GM21515 (cell line): ENCODE data around the gene CFDP1.

Experiments used
- ATAC-seq: cut with Tn5 transposase; IDR thresholded peaks from one replicate; pipeline ENCODE4 v1.9.1; 2021; ENCODE audit not compliant: unreplicated experiment

Gene CFDP1

DNA sequence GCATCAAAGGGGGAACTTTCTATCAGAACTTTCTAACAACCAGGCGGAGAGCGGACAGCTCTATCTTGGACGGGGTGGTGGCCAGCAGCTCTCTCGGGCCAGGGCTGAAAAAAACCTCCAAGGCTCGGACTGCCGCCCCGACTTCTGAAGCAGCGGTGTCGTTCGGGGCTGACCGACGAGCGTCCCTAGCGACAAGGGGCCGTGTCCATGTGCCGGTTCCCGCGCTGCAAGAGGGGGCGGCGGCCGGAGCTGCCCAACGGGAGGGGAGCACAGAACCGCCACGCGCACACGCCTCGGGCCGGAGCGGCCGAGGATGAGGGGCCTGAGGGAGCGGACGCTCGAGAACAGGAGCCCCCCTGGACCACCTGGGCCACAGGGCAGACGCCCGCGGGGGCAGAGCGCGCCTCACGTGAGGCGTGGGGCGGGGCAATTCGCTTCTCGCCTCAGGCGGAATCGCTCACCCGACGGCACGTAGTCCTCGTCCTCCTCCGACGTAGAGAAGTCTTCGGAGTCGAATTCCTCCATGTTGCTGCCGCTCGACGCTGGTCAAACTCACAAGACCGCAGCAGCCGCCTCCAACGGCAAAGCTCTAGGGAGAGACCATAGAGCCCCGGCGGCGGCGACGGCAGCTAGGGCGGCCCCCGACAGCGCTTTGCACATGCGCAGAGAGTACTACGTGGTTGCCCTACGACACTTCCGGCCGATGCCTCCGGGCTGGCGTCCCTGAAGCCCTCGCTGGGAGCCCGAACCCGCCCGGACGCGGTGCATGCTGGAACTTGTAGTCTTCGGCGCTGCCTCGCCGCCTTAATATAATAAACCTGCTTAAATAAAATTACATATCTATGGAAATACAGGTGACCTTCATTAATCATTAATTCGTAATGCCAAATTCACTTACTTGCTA lies at the start of gene CFDP1:
Gene CFDP1, minus strand, starts transcription at position 676 of the 904 bp plus-strand sequence. Its CDS starts 151 bp downstream, at position 525.
- ATAC-seq, result peak; percentile 94

- ATAC-seq, result no peak
Measured at GRCh38 chr16:75482434-75483205, 49.3 kb upstream of the CFDP1 start.

DNA sequence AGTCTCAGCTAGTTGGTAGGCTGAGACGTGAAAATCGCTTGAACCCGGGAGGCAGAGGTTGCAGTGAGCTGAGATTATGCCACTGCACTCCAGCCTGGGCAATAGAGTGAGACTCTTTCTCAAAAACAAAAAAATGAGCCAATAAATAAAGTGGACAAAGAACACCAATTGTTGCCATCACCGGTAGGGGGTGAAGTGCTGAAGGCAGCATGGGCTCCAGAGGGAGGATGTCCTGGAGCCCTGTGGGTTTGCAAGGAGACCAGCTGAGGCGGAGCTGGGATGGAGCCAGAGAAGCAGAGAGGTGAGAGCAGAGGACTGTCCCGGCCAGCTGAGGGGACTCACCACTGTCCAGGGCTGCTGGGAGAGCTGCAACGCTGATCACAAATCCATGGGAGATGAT lies 48.2 kb upstream of the CFDP1 start:
- ATAC-seq, result no peak

GRCh38 chr16:75479421-75479990 lies 46.2 kb upstream of the CFDP1 start:
- no peak for ATAC-seq

GRCh38 chr16:75478480-75479345 lies 45.4 kb upstream of the CFDP1 start:
- ATAC-seq, result no peak

GRCh38 chr16:75477680-75478473 lies 44.6 kb upstream of the CFDP1 start:
- no peak for ATAC-seq

GRCh38 chr16:75476817-75477216 lies 43.5 kb upstream of the CFDP1 start:
- ATAC-seq, result no peak

DNA sequence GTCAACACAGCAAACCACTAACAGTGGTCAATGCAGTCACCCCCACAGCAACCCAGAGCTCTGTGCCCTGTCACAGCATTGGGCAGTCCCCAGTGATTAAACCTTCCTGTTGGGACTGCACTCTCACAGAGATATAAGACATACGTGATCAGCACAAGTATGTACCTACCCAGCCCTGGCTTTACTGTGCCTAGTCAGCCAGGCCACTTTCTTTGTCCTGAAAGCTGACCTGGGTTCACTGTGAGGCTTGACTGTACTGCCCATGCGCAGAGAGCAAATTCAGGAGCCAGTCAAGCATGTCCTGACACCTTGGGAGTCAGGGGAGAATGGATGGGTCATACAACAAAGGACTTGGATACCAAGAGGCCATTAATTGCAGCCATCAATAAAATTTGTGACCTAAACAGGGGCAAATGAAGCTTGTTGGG lies 42.1 kb upstream of the CFDP1 start:
- ATAC-seq, result no peak

- no peak for ATAC-seq
Measured at GRCh38 chr16:75472908-75473877, 39.9 kb upstream of the CFDP1 start.

- ATAC-seq, result peak; percentile 71
Measured at GRCh38 chr16:75471723-75472633, 38.7 kb upstream of the CFDP1 start.

GRCh38 chr16:75466760-75467159 lies 33.5 kb upstream of the CFDP1 start:
- no peak for ATAC-seq

- ATAC-seq, result peak; percentile 90
Measured at GRCh38 chr16:75464122-75464918, 31.0 kb upstream of the CFDP1 start, which contains the start of gene TMEM170A. TSS of gene TMEM170A (minus strand) at chr16:75464689. CDS start at chr16:75464600, 89 bp downstream.

- peak; percentile 23 for ATAC-seq
Measured at GRCh38 chr16:75463389-75464121, 30.3 kb upstream of the CFDP1 start.

DNA sequence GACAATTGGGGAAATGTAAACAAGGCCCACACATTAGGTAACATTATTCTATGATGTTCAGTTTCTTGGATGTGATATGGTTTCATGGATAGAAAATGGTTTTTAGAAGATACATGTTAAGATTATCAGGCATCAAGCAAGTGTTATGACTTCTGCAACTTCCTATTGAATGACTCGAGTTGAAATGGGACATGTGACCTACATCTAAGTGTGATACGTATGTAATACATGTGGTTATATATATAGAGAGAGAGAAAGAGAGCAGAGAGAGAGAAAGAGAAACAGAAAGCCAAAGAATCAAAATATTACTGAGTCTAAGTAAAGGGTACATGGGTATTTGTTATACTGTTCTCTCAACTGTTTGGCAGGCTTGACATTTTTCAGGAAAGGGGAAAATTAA lies 29.5 kb upstream of the CFDP1 start:
- no peak for ATAC-seq

DNA sequence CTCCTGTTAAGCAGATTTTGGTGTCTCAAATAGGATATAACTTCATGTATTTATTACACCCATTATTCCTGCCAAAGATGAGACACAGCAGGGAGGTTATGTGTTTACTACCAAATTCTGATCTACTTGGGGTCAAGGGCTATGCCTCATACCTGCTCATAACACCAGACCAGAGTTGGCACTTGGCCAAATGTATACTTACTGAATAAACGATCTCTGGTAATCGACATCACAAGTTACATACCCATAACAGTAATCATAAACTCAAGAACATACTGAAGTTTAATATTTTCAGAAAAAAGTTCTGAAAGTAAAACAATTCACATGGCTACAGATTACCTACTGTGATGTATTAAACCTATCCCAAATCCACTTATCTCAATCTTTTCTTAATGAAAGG lies 28.3 kb upstream of the CFDP1 start:
- ATAC-seq, result no peak

- no peak for ATAC-seq
Measured at GRCh38 chr16:75460446-75460845, 27.1 kb upstream of the CFDP1 start.
